Astrocyte of the hippocampus (primary cell): ENCODE measurements around the gene PDE10A.

Source experiments
- DNase-seq: peaks from one replicate; pipeline ENCODE4 v3.0.0; 2011; ENCODE audit warnings: low read depth, low spot score

The PDE10A gene

DNA sequence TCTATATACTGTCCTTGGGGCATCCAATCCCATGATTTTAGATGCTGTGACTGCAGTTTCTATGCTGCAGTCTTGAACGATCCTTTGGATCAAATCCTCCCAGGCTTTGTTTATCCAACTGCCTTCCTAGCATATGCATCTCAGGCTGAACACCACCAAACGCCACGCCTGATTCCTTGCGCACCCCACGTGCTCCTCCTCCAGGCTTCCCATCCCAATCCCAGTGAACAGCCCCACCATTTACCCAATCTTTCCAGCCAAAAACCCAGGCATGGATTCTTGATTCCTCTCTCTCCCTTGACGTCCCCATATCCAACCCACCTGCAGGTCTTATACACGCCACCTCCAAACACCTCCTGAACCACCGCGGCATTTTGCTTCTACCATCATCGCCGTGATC is 7.8 kb downstream of the PDE10A start:
- DNase-seq = no peak

- no peak for DNase-seq
Observed at GRCh38 chr6:165654144-165654543, 8.9 kb downstream of the PDE10A start.

- DNase-seq = no peak
Observed at GRCh38 chr6:165653607-165654006, 9.4 kb downstream of the PDE10A start.

- DNase-seq = peak; percentile 58
Observed at GRCh38 chr6:165653196-165653595, 9.8 kb downstream of the PDE10A start.

DNA sequence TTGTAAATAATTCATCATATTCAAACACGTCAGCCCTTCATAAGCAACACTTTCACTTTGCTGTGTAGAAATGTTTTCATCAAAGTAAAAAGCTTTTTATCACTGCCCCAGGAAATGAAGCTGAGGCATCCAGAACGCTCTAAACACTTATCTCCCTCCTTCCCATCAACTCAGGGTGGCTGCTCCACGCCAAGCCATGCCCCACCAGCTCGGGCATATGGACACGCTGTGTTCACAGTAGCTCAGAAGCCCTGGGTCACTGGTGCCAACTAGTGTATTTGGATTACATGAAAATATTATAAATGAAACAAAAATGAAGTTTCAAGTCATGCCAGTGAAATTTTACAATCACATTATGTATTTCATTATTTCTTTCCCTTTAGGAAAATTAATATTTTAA is 10.3 kb downstream of the PDE10A start:
- no peak for DNase-seq

DNA sequence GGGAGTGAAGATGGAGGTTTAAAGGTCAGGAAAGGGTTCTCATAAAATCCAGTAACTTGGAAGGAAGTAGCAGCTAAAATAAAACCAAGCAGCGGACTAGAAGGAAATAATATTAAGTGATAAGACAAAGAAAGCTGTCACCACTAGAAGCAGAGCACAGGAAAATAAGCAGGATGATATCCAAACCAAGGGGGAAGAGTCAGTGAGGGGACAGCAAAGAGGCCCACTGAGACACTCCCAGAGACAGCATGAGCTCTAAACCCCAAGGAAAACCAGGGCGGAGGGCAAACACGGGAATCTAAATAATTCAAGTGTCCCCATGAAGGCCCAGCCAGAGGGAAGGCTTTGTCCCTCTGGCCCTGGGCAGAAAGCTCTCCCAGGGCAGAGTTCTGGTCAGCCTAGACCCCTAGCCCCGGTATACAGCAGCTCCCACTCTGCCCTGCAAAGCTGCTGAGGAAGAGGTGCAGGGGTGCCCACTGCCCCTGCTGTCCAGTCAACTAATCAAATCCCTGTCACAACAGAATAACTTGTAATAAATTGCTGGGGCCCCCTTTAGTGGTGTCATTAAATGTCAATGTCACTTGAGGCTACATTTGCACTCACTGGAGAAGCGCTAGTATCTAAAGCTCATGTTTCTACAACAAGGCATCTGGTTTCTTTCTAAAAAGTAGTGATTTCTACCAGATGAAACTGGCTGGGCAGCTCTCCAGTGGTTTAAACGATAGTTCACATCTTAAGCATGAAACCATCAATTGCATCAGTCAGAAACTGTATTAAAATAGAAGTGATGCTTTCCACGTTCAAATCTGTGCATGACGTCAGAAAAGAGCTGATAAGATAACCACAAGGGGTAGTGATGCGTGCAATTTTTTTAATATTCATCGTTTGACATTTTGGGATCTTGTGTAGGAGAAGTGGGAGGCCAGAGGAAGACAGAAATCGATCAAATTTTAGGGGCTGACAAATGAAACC is 13.6 kb downstream of the PDE10A start:
- DNase-seq = no peak

DNA sequence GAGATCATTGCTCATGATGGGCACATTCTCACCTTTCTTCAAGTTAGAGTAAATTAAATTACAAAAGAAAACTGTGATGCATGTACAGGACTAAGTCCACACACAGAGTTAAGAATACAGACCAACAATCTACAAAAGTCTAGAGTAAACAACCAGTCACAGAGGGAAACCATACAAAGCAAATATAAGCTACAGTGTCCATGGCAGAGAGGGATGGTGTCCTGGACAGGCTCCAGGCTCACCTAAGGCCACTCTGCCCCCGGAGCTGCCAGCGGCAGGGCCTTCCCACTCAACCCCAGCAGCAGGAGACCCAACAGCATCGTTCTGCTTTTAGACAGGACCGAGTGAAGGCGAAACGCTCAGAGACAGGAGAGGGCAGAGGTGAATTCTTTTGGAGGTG is 16.0 kb downstream of the PDE10A start:
- DNase-seq = no peak

DNA sequence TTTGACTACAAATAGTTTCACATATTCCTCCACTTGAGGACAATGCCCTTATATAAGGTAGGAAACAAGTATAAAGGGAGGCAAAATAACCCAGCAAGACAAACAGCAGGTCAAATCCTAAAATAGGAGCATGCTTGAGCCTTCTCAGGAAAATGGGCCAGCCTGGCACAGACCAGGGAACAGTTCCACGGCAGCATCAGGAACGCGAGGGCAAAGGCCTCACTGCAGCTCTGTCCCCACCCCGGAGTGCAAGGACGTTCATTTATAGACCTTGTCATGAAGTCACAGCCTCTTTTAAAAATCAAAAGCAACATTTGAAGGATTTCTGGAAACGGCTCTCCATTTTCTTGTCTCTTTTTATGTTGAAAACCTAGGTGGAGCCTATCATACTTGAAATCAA is 17.1 kb downstream of the PDE10A start:
- no peak for DNase-seq

- no peak for DNase-seq
Observed at GRCh38 chr6:165644586-165645266, 18.3 kb downstream of the PDE10A start.

- no peak for DNase-seq
Observed at GRCh38 chr6:165643015-165643414, 20.0 kb downstream of the PDE10A start.

GRCh38 chr6:165641672-165642156 is 21.3 kb downstream of the PDE10A start:
- no peak for DNase-seq

GRCh38 chr6:165640806-165641205 is 22.2 kb downstream of the PDE10A start:
- DNase-seq = no peak

DNA sequence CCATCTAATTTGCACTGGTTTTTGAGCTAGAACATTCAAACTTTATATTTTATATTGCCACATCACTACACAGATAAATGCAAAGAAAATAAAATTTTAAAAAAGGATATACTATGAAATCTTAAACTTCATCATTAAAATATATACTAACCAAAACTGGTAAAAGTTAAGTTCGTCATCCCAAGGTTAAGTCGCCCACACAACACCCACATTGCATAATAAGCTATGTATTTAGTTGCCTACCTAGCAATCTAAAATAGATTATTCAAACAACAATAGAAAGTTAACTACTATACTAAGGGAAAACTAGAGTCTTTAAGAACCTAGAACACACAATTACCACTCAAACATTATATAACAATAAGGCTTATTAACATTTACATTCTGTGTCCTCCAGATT is 24.5 kb downstream of the PDE10A start:
- no peak for DNase-seq

DNA sequence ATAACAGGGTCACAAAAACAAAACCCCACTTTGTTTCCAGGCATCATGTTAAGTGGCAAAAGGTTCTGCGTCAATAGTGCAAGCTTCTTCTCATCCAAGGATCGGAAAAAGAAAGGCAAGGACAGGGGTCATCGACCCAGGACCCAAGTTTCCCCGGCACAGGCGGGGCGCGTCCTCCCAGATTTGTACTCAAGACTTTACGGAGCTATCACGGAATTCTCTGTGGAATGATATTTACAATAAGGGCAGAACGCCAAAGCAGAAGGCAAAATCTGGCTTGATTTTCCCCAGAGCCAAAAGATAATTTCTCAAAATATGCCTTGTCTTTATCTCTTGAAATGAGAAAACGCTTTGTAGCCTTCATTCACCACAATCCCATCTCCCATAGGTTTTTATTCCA is 25.5 kb downstream of the PDE10A start:
- no peak for DNase-seq

GRCh38 chr6:165636402-165637048 is 26.5 kb downstream of the PDE10A start:
- DNase-seq = peak; percentile 46

DNA sequence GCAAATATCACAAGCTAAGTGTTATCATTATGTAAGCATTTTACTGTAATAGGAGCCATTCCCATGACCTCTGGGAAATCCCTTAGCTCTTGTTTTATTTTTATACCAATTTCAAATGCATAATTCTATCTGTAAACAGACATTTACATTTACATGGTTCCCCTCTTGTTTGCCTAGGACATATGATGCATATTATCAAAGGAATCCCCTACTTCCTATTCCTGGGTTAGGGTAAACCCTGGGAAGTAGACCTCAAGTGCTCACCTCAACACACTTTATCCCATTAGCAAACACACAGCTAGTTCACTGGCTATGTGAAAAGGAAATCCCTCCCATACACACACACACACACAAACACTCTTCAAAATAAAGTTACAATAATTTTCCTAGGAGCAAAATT is 27.1 kb downstream of the PDE10A start:
- peak; percentile 23 for DNase-seq

DNA sequence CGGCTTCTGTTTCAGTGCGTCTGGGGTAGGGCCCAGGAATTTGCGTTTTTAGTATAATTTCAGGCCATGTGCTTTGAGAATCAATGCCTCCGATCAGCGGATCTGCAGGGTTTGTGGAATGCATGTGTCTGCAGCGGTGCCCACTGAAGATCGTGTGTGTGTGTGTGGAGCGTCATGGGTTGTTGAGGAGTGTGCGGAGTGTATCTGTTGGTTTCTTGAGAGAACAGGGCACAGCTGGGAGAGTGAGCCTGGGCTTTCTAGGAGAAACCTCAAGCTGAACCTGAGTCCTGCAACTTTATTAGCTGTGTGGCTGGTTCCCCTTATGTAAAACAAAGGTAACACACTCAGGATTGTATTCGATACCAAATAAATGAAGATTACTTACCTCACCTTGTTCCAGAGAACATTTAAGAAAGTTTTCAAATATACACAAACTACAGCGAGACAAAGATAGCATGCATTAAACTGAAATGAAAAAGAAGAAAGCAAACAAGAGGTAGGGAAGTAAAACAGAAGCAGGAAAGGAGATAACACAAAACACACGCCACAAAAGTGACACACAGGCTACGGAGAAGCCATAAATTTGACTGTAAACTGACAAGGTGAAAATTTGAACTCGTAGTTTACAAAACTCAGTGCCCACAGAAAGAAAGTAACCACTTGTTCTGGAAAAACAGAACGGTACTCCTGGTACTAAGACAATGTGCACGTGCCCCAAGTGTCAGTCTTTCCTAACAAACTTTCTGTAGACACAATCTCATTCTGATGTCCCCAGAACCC is 28.8 kb downstream of the PDE10A start:
- DNase-seq = no peak

DNA sequence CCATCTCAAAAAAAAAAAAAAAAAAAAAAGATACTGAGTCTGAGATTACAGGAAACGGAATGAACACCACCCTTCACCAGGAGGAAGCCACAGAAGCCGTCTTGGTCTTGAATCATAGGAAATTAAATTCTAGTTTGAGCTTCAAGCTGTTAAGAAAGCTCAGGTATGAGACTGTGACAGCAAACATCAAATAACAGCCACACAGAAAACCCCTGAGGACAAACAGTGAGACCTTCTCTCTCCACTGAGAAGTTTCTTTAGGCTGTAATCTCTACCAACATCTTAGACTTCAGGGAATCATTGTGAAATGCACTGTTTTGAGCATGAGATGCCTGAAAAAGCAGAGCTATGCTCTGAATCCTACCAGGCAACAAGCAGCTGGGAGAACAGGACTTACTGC is 30.8 kb downstream of the PDE10A start:
- no peak for DNase-seq

GRCh38 chr6:165630544-165630953 is 32.5 kb downstream of the PDE10A start:
- no peak for DNase-seq

DNA sequence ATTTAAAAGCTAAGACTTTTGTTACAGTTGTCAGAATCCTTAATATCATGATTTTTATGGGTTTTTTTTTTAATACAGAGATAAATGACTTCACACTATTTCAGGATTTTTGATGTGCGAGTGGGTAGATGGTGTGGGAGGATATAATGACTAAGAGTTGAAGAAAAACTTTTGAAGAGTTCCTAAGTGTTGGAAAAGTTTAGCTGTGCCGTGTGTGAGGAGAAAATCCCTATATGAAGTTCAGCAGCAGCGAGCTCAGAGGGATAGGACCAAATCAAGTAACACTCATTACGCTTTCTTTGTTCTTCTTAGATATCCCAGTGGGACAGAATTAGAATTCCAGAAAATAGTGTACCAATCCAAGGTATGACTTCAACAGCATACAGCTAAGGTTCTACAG is 34.1 kb downstream of the PDE10A start:
- DNase-seq = no peak

- no peak for DNase-seq
Observed at GRCh38 chr6:165627366-165627765, 35.7 kb downstream of the PDE10A start.
